Activated naive CD4-positive, alpha-beta T cell treated with anti-CD3 and anti-CD28 coated beads, Interleukin-2, amount 50 U/mL, for 72 hours (primary cell): Measurements from ENCODE around the gene UBALD2. TPM values are rescaled to one million over a fixed set of nuclear protein-coding genes. Genes with fewer than 3 reads are reported as not detected.
A peak's percentile ranks its signal among the peaks of the same experiment; 100 is the strongest.
"Not testable (repeated sequence)": the region's sequence is repeated elsewhere in the genome, so short reads cannot be mapped to it uniquely, and the experiment has no call there.

Experiments
- ATAC-seq, 2 donors: fragments of 150-1000 bp; cut with Tn5 transposase; 2 replicates each; pipeline ENCODE4 v1.10.0; 2021; ENCODE audit warnings: mild to moderate bottlenecking in 2 of 2, moderate library complexity in 2 of 2
- DNase-seq, 2 donors: peaks; one replicate each; pipeline ENCODE4 v3.0.0; 2021 to 2022; ENCODE audit warnings: low spot score in 2 of 2
- H3K27ac Mint-ChIP-seq, 2 donors: one replicate each; pipeline ENCODE4 v1.8.0; 2022; ENCODE audit warnings: mild to moderate bottlenecking in 2 of 2, mixed read lengths in 2 of 2
- H3K36me3 Mint-ChIP-seq, 2 donors: one replicate each; pipeline ENCODE4 v1.8.0; 2022; ENCODE audit warnings: mixed read lengths in 2 of 2
- H3K9me3 Mint-ChIP-seq, 2 donors: one replicate each; pipeline ENCODE4 v1.8.0; 2022; ENCODE audit warnings: mixed read lengths in 2 of 2
- total RNA-seq, 2 donors: library from RNA; stranded (reverse); gene quantifications; one replicate each; pipeline ENCODE4 v1.2.3, GENCODE V29; 2022

Gene UBALD2
- total RNA-seq, 2 donors from 2014 or later, result 262 to 294 TPM

DNA sequence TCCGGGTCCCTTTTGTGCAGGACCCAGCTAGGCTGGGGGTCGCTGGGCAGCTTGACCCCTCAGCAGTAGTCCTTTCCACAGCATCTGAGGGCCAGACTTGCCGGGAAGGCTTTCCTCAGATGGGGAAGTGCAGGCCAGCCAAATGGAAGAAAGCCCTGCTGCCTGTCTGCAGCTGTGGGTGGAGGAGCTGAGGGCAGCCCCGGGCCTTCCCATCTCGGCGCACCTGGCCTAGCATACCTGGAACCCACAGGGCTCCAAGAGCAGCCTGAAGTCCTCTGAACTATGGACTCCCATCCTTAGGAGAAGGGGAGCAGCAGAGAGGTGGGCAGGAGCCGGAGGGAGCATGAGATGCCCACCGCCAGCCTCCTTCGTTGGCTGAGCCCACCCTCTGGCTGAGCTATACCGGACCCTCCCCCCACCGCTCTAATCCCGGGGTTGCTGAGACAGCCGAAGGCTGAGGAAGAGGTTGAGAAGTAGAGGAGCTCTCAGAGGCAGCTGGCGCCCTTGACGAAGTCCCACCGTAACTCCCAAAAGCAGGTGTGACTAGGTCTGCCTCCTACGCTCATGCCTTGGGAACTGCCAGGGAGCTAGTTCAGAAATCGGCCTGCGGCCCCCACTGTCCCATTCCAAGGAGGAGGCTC is 13.2 kb downstream of the UBALD2 start:
- Mint-ChIP-seq H3K36me3 (no peaks in the 10 kb centered on the region), H3K27ac (no peak overlapping the region), H3K9me3 (no peaks in the 10 kb centered on the region)
- DNase-seq, result no peak
- ATAC-seq, result no peak

DNA sequence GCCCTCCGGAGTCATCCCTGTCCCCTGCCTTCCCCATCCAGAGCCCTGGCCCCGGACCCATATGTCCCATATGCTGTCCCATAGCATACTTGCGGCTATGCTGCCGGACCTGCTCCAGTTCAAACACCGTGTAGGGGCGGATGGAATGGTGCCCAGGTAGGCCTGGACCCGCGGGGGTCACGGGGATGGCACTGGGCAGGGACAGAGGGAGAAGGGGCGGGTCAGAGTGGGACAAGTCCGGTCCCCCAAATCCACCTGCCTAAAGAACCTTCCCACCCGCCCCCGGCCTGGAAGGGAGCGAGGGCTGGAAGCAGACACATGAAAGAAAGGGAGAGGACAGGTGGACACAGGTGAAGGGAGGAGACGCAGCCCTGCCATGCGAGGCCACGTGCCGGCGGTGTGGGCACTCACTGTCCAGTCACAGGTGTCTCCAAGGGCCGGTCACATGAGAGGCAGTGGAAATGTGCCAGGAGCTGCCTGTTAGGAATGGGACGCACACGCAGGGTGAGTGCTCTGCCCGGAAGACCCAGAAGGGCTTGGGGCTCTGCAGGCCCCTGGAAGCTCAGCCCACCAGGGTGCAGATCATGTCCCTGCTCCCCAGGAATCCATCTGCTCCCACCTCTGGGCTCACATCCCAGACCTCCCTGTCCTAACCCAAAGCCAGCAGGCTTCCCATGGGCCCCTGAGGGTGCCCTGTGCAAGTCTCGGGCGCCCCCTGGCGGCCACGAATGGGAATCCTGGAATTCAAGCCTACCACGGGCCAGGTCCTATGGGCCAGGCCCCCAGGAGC is 14.0 kb downstream of the UBALD2 start:
- ATAC-seq, result peak; percentile 71 to 83
- DNase-seq, result peak; percentile 88 to 91
- Mint-ChIP-seq H3K9me3 (no peaks in the 10 kb centered on the region), H3K36me3 (no peaks in the 10 kb centered on the region), H3K27ac (peak overlapping the region in 1 of 2 donors; percentile 66)

DNA sequence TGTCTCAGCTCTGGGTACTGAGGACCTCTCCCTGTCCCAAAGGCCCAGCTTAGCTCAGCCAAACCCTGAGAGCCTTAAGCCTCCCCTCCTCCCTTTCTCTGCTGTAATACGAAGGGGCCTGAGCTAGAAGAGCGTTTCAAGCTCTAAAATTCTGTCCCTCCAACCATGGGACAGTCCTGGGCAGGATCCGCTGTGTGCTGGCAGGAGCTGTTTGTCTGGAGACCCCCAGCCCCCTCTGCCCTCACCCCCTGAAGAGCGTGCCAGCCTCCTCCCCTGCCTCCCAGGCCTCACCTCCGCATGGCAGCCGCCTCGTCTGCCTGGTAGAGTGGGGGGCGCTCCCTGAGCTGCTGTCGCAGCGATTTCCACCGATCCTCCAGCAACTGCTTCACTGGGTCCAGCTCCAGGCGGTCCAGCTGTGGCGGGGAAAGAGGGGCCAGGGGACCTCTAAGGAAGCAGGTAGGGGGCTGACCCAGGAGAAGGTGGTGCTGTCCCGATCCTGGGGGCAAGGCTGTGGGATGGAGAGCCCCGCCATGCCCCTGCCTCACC is 14.7 kb downstream of the UBALD2 start:
- ATAC-seq (no peak), DNase-seq (no peak)
- peak overlapping the region in 1 of 2 donors; percentile 66 for H3K27ac Mint-ChIP-seq
- H3K36me3 Mint-ChIP-seq, result no peaks in the 10 kb centered on the region
- H3K9me3 Mint-ChIP-seq, result no peaks in the 10 kb centered on the region

DNA sequence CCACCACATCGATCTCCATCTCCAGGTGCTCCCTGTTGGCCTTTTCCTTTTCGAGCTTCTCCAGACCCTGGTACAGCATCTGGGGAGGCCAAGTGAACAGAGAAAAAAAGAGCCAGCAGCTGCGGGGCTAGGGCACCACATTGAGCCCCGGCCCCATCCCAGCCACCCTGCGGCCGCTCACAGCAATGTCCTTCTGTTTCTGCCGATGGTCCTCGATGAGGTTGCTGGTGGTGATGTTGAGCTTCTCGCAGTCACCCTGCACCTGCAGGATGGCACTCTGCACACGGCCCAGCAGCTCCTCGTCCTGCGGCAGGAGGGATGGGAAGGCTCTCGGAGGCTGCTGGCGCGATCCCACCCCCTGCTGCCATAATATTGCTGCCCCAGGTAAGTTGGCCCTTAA is 15.5 kb downstream of the UBALD2 start:
- DNase-seq (no peak), ATAC-seq (no peak)
- Mint-ChIP-seq H3K27ac (peak overlapping the region in 1 of 2 donors; percentile 66), H3K36me3 (no peaks in the 10 kb centered on the region), H3K9me3 (no peaks in the 10 kb centered on the region)

DNA sequence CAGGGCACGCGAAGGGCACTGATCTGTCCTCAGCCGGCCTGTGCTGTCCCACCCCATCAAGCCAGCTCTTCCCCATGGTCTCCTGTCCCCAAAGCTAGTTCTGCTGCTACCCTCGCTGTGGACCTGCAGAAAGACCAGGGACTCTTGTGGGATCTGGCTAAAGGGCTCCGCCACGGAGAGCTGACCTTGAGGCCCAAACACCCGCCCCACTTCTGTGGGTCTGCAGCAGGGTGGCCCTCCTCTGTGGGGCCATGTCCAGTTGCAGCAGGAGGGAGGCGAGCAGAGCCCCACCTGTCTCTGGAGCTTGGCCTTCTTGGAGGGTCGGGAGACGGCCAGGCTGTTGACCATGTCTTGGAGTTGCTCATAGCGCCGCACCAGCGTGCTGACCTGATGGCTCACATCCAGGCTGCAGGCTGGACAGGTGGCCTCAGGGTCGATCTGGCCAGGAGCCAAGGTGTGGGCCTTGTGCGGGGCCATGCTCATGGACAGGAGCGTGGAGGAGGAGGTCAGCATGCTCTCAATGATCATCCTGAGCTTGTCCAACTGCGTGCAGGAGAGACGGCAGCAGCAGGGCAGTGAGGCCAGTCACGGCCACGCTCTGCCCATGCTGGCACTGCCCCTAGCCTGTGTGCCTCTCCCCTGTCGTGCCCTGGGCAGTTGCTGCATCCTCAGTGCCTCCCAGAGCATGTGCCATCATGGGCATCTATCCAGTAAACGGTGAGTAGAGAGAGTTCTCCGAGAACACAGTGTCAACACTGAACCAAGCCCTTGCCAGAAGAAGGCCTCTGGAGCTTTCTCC is 16.6 kb downstream of the UBALD2 start:
- H3K9me3 Mint-ChIP-seq, result no peaks in the 10 kb centered on the region
- H3K36me3 Mint-ChIP-seq, result no peaks in the 10 kb centered on the region
- no peak for DNase-seq
- no peak for ATAC-seq
- no peak overlapping the region for H3K27ac Mint-ChIP-seq

DNA sequence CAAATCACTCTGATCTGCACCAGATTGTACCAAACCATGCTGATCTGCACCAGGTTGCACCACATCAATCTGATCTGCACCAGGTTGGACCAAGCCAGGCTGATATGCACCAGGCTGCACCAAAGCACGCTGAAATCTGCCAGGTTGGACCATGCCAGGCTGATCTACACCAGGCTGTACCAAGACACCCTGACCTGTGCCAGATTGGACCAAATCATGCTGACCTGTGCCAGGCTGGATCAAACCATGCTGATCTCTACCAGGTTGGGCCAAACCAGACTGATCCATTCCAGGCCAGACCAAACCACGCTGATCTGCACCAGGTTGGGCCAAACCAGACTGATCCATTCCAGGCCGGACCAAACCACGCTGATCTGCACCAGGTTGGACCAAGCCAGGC is 27.4 kb downstream of the UBALD2 start:
- no peak for ATAC-seq
- Mint-ChIP-seq H3K36me3 (no peaks in the 10 kb centered on the region), H3K9me3 (no peaks in the 10 kb centered on the region), H3K27ac (no peak overlapping the region)
- no peak for DNase-seq

DNA sequence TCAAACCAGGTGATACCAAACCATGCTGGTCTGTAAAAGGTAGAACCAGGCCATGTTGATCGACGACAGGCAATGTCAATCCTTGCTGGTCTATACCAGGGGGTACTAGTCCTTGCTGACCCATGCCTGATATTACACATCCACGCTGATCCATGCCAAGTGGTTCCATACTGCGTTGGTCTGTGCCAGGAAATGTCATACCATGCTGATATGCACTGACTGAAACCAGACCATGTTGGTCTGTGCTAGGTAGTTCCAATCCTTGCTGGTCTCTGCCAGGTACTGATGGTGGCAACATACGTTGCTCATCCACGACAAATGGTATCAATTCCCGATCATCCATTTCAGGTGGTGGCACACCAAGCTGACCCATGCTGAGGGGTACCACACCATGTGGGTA is 28.0 kb downstream of the UBALD2 start:
- H3K27ac Mint-ChIP-seq, result no peak overlapping the region
- no peaks in the 10 kb centered on the region for H3K9me3 Mint-ChIP-seq
- no peak for ATAC-seq
- DNase-seq, result no peak
- H3K36me3 Mint-ChIP-seq, result no peaks in the 10 kb centered on the region

DNA sequence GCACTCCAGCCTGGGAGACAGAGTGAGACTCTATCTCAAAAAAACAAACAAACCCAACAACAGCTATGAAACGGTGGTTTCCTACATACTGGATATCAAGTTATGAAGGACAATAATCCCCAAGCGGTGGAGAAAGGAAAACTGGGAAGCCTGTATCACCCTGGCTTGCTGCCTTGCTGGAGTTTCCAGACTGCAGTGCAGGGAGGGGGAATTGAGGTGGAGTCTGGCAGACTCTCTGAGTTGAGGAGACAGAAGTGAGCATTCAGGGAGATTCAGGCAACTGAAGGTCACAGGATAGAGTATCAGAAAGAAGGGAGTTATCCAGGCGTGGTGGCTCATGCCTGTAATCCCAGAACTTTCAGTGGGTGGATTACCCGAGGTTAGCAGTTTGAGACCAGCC is 31.0 kb downstream of the UBALD2 start:
- Mint-ChIP-seq H3K27ac (no peak overlapping the region), H3K9me3 (no peaks in the 10 kb centered on the region), H3K36me3 (no peaks in the 10 kb centered on the region)
- DNase-seq (no peak), ATAC-seq (no peak)

DNA sequence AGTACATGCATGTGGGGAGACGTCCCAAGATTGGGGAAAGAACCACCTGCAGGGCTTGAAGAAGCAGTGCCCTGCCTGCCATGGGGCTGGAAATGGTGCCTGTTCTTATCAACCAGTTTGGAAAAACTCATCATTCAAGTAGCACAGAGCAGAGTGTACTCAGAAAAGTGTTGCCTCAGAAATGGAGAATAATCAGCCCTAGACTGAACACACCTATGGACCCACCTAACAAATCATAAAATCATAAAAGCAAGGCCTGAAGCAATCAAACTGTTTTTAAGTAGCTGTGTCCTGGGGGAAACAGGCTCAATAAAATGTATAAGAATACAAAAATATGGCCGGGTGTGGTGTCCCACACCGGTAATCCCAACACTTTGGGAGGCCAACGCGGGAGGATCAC is 31.7 kb downstream of the UBALD2 start:
- Mint-ChIP-seq H3K27ac (peak overlapping the region in 1 of 2 donors; percentile 26), H3K9me3 (no peaks in the 10 kb centered on the region), H3K36me3 (no peaks in the 10 kb centered on the region)
- DNase-seq, result no peak
- ATAC-seq, result no peak

DNA sequence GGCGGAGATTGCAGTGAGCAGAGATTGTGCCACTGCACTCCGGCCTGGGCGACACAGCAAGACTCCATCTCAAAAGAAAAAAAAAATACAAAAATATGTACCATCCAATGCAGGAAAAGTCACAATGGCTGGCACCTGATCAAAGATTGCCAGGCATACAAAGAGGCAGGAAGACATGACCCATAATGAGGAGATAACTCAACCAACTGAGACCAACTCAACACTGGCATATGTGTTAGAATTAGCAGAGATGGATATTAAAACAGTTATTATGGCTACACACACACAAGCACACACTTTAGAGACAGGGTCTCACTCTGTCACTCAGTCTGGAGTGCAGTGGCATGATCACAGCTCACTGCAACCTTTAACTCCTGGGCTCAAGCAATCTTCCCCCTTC is 32.3 kb downstream of the UBALD2 start:
- H3K9me3 Mint-ChIP-seq, result no peaks in the 10 kb centered on the region
- no peak for ATAC-seq
- H3K27ac Mint-ChIP-seq, result no peak overlapping the region
- DNase-seq, result no peak
- no peaks in the 10 kb centered on the region for H3K36me3 Mint-ChIP-seq

DNA sequence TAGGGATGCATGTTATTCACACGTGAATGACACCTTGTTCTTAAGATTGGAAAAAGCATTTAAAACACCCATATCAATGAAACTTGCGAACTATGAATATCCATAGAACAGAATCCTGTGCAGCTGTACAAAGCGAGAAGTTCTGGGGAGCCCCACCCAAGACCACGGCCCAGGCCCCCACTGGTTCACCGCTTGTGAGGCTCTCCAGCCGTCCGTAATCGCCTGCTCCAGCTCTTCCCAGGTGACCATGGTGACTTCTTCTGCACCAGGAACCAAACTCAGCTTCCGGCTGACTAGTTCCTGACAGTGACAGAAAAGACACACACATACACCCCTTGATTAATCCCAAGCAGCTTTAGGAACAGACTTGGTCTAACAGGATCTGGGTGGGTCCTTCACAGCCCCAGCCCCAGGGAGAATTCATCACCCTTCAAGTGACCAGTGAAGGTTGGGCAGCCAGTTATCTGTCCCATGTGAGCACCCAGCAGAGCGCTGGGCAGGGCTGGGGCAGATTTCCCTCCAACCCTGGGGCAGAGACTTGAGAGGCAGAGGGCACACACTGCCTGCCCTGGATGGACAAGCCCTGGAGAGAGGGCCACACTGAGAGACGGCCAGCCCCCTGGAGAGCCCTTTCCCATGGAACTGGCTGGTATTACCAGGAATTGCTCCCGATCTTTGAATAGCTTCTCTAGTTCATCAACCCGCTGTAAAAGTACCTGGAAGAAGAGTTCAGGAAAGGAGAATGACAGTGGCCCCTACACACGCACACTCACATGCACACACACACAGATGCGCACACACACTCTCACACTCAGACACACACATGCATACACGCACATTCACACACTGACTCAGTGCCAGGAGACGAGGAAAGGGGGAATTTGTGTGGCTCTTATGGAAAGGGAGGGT is 39.3 kb downstream of the UBALD2 start:
- DNase-seq (no peak), ATAC-seq (no peak)
- H3K9me3 Mint-ChIP-seq, result no peaks in the 10 kb centered on the region
- H3K36me3 Mint-ChIP-seq, result no peaks in the 10 kb centered on the region
- no peak overlapping the region for H3K27ac Mint-ChIP-seq

DNA sequence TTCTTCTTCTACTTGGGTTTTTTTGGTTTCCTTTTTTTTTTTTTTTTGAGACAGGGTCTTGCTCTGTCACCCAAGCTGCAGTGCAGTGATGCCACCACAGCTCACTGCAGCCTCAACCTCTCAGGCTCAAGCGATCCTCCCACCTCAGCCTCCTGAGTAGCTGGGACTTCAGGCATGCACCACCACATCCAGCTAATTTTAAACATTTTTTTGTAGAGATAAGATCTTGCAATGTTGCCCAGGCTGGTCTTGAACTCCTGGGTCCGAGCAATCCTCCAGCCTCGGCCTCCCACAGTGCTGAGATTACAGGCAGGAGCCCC is 39.9 kb downstream of the UBALD2 start:
- not testable (repeated sequence) for H3K9me3 Mint-ChIP-seq, ATAC-seq, DNase-seq, H3K36me3 Mint-ChIP-seq, H3K27ac Mint-ChIP-seq

DNA sequence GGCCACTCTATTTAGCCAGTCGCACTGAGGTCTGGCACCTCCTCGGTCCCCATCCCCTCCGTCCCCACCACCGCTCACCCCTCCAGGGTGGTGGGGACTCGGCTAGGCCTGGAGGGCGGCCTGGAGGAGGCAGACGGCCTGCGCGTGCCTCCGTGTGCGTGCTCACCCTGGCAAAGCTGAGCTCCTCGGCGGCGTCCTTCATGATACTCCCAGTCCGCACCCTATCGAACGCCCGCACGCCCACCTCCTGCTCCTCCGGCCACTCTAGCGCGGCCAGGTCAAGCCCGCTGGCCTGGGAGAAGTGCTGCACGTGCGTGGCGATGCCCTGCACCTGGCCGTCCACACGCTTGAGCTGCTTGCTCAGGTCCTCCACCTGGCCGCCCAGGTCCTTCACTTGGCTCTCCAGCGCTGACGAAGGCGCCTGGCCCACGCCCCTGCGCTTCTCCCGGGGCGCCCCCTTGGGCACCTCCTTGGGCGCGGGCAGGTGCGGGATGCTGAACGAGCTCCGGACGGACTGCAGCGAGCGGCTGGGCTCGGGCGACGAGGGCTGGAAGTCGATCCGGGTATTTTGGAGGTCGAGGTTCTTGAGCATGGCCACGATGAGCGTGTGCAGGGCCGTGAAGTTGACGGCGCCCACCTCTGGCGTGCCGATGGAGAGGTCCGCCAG is 42.3 kb downstream of the UBALD2 start:
- DNase-seq (no peak), ATAC-seq (no peak)
- H3K36me3 Mint-ChIP-seq, result no peaks in the 10 kb centered on the region
- H3K27ac Mint-ChIP-seq, result no peak overlapping the region
- no peaks in the 10 kb centered on the region for H3K9me3 Mint-ChIP-seq

DNA sequence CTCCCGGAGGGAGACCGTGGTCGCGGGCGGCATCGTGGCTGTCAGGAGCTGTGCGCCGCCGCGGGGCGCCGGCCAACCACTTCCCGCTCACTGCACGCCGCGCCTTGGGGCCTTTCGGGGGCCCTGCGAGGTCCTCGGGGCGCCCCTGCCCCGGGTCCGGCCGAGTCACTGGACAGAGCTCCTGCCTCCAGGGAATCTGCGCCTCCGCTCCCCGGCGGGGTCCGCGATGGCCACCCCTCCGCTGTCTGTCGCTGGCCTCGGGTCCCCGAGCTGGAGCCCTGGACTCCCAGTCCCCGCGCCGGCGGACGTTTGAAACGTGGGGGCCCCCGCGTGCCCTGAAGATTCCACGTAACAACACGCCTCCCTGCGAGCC is 42.8 kb downstream of the UBALD2 start, which contains the start of gene QRICH2:
Gene QRICH2 (minus strand): TSS at position 311 of the 373 bp plus-strand sequence. CDS start 278 bp downstream, at position 33.
- no peaks in the 10 kb centered on the region for H3K9me3 Mint-ChIP-seq
- no peak within 1 kb of the TSS for H3K27ac Mint-ChIP-seq
- no peaks in the 10 kb centered on the region for H3K36me3 Mint-ChIP-seq
- no peak for DNase-seq
- no peak for ATAC-seq

DNA sequence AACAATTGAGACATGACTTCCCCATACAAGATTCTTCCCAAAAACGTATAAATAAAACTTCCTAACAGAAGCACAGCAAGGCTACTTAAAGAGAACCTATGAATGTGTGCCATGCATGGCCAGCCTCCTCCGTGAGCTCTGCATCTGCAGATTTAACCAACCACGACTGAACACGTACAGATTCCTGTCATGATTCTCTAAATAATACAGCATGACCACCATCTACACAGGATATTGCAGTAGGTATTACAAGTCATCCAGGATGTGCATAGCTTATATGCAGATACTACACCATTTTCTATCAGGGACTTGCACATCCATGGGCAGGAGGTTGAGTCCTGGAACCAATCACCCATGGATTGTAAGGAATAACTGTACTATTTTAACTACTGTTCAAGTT is 44.3 kb downstream of the UBALD2 start:
- Mint-ChIP-seq H3K9me3 (no peaks in the 10 kb centered on the region), H3K36me3 (no peaks in the 10 kb centered on the region), H3K27ac (no peak overlapping the region)
- no peak for DNase-seq
- no peak for ATAC-seq

DNA sequence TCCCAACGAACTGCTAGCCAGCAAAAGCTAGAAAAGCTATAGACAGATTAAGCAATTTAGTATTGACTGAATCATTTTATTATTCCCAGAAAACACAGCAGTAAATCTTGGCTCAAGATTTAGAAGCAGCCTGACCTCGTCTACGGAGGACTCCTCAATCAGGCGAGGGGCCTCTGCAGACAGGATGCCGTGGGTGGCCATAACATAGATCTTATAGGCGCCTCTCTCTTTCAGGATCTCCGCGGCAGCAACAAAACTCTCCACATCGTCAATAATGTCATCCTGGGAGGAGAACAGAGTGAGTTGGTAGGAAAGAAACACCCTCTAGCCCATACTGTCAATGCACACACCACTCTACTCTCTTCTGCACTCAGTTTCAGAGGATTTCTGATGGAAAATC is 47.6 kb downstream of the UBALD2 start:
- Mint-ChIP-seq H3K27ac (no peak overlapping the region), H3K9me3 (no peaks in the 10 kb centered on the region), H3K36me3 (no peaks in the 10 kb centered on the region)
- ATAC-seq, result no peak
- no peak for DNase-seq
